ENCODE results near the gene RSL1D1.
A peak's percentile ranks its signal among the peaks of the same experiment; 100 is the strongest.

Gene RSL1D1

DNA sequence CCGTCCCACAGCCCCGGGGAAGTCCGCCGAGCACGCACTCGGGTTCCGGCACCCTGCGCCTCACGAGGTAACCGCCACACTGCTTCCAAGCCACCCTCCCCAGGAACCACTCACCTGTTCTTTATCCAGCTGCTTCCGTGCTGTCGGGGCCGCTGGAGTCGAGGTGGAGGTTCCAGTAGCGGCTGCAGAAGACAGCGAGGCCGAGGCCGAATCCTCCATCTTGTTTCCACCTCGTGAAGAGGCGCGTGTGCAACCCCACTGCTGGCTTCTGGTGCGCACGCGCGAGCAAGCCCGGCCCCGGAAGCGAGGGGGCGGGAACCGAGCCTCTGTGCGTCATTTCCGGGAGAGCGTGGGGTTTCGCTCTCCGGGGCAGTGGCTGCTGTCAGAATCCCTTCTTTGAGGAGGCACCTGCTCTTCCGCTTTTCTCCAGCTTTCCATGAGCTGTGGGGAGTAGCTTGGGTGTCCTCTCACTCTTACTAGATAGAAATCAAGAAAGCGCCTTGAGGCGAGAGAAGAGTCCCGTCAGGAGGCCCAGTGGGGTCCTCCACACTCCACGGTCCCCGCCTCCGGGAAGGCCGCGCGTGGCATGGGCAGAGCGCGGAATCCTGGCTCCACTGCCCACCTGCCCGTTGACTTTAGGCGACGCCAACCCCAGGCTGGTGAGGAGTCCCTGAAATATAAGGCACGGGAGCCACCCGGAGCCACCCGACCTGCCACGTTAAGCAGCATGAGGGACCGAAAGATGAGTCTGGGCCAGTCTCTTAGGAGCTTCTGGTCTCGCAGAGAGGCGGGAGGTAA, at the start of gene RSL1D1:
Gene RSL1D1, minus strand, starts transcription at position 249 of the 798 bp plus-strand sequence. Its CDS starts 30 bp downstream, at position 219.
- DNase-seq (ENCODE audit: low read depth), result peak; percentile 56
- TF ChIP-seq, protein P1, sequence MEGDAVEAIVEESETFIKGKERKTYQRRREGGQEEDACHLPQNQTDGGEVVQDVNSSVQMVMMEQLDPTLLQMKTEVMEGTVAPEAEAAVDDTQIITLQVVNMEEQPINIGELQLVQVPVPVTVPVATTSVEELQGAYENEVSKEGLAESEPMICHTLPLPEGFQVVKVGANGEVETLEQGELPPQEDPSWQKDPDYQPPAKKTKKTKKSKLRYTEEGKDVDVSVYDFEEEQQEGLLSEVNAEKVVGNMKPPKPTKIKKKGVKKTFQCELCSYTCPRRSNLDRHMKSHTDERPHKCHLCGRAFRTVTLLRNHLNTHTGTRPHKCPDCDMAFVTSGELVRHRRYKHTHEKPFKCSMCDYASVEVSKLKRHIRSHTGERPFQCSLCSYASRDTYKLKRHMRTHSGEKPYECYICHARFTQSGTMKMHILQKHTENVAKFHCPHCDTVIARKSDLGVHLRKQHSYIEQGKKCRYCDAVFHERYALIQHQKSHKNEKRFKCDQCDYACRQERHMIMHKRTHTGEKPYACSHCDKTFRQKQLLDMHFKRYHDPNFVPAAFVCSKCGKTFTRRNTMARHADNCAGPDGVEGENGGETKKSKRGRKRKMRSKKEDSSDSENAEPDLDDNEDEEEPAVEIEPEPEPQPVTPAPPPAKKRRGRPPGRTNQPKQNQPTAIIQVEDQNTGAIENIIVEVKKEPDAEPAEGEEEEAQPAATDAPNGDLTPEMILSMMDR (IDR thresholded peaks at IDR 0.05; ENCODE audit: control insufficient read depth, insufficient read depth, low read depth, low read length, missing control alignments), result no peak
- peak within 1 kb of the TSS; percentile 82 for H3K4me3 ChIP-seq (ENCODE audit: control insufficient read depth, low read depth, low read length)

- DNase-seq (ENCODE audit: low read depth), result no peak
- no peak overlapping the region for H3K4me3 ChIP-seq (ENCODE audit: control insufficient read depth, low read depth, low read length)
- TF ChIP-seq, protein P1 (IDR thresholded peaks at IDR 0.05; ENCODE audit: control insufficient read depth, insufficient read depth, low read depth, low read length, missing control alignments), result no peak
Measured at GRCh38 chr16:11901091-11901490, 49.7 kb upstream of the RSL1D1 start.

GRCh38 chr16:11896486-11897176, 45.3 kb upstream of the RSL1D1 start:
- TF ChIP-seq, protein P1 (IDR thresholded peaks at IDR 0.05; ENCODE audit: control insufficient read depth, insufficient read depth, low read depth, low read length, missing control alignments), result no peak
- DNase-seq (ENCODE audit: low read depth), result no peak

DNA sequence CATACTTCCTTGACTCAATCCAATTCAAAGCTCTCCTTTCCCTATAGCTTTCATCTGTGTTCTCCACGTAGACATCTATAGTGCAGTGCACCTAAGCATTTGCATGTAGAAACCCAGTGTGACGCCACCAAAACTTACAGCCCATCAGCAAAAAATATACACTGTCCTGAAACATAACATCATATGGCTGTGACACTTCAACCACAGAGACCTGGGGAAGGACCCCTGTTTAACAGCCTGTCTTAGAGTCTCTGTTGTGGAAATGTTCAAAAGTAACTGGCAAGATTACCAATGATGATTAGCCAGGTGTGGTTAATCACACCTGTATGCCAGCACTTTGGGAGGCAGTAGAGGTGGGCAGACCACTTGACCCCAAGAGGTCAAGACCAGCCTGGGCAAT, 42.2 kb upstream of the RSL1D1 start:
- DNase-seq (ENCODE audit: low read depth), result no peak
- TF ChIP-seq, protein P1 (IDR thresholded peaks at IDR 0.05; ENCODE audit: control insufficient read depth, insufficient read depth, low read depth, low read length, missing control alignments), result no peak
- H3K4me3 ChIP-seq (ENCODE audit: control insufficient read depth, low read depth, low read length), result no peak overlapping the region

More at GRCh38 chr16:11896486-11897176, 45.3 kb upstream of the RSL1D1 start:
- no peak overlapping the region for H3K4me3 ChIP-seq (ENCODE audit: control insufficient read depth, low read depth, low read length)

GRCh38 chr16:11892761-11893160, 41.4 kb upstream of the RSL1D1 start:
- no peak for DNase-seq (ENCODE audit: low read depth)
- TF ChIP-seq, protein P1 (IDR thresholded peaks at IDR 0.05; ENCODE audit: control insufficient read depth, insufficient read depth, low read depth, low read length, missing control alignments), result no peak
- no peak overlapping the region for H3K4me3 ChIP-seq (ENCODE audit: control insufficient read depth, low read depth, low read length)

DNA sequence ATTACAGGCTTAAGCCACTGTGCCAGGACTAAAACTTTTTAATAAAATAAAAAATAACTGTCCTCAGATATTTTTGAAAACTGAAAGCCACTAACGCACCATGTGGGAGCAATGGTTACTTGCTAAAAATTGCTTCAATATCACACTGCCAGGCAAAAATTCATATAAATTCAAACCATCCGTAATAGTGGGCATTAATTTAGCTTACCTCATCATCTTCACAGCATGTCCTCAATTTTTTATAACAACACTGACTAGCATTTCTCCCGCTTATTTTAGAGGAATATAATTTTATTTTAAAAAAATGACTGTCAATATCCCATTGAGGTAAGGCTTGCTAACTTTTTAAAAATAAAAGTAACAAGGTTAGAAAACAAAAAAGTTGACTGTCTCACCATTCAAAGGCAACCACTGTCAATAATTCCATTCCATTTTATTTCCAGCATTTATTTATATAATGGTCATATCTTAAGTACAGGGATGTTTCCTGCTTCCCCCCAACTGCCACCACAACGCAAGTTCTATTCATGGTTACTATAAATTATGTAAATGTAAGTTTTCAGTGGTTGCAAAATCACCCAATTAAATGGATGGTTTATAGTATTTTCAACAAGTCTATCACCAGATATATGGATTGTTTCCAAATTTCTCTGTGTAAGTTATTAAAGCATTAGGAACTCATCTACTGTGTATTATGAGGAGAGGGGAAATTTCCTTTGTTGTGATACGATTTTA, 39.1 kb upstream of the RSL1D1 start:
- TF ChIP-seq, protein P1 (IDR thresholded peaks at IDR 0.05; ENCODE audit: control insufficient read depth, insufficient read depth, low read depth, low read length, missing control alignments), result no peak
- H3K4me3 ChIP-seq (ENCODE audit: control insufficient read depth, low read depth, low read length), result no peak overlapping the region
- DNase-seq (ENCODE audit: low read depth), result no peak

Measured in AG09309 (cell line).